ENCODE data around the gene OS9. TPM values are rescaled to one million over a fixed set of nuclear protein-coding genes. Genes with fewer than 3 reads are reported as not detected.

The OS9 gene
- total RNA-seq, 1 experiment from 2014 or later = 72.6 TPM

DNA sequence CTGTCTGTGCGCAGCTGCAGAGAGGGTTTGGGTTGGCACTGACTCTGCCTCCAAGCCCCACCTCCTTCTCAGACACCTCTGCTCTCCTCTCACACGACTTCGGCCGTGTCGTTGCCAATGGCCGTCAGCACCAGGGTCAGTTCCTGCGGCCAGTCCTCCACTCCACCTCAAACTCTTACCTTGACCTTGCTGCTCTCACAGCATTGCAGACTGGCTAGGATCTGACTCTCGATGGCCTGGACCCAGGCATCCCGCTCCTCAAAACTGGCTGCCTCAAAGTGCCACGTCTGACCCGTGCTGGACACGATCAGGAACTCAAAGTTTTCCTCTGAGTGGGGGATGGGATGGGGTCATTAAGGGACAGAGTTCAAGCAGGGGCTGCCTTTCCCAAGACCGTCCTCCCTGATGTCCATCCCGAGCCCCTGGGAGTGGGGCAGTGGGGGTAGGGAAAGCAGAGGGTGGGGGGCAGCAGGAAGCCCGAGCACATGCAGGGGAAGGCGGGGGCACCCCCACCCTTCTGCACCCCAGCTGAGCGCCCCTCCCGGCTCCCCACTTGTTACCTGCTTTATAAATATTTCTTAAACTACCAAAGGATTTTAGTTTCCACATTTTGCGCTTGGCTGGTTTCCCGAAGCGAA, 33.9 kb downstream of the OS9 start:
- H3K4me2 ChIP-seq (ENCODE audit: low read depth, low read length, poor library complexity, severe bottlenecking) = no peak overlapping the region
- no peak overlapping the region for H3K27ac ChIP-seq (ENCODE audit: low read length)
- H4K20me1 ChIP-seq (ENCODE audit: insufficient read depth, low read depth, low read length) = no peaks in the 10 kb centered on the region
- DNase-seq = no peak
- no peaks in the 10 kb centered on the region for H3K9me3 ChIP-seq (ENCODE audit: low read length)
- no peak overlapping the region for H3K4me3 ChIP-seq (ENCODE audit: low read length)
- no peak overlapping the region for H2AFZ ChIP-seq (ENCODE audit: low read length)
- H3K9ac ChIP-seq (ENCODE audit: low read length) = no peak overlapping the region
- no peaks in the 10 kb centered on the region for H3K27me3 ChIP-seq (ENCODE audit: low read length)
- H3K79me2 ChIP-seq (ENCODE audit: low read length) = no peaks in the 10 kb centered on the region
- H3K9me2 ChIP-seq (replicated peaks; ENCODE audit: insufficient read depth, low read length) = no peaks in the 10 kb centered on the region
- peaks cover 5% of the 10 kb centered on the region; the same call in 1 of the 2 replicates for H3K36me3 ChIP-seq (ENCODE audit: insufficient read depth, low read length)
- H3K4me1 ChIP-seq (ENCODE audit: low read length) = no peaks in the 10 kb centered on the region

DNA sequence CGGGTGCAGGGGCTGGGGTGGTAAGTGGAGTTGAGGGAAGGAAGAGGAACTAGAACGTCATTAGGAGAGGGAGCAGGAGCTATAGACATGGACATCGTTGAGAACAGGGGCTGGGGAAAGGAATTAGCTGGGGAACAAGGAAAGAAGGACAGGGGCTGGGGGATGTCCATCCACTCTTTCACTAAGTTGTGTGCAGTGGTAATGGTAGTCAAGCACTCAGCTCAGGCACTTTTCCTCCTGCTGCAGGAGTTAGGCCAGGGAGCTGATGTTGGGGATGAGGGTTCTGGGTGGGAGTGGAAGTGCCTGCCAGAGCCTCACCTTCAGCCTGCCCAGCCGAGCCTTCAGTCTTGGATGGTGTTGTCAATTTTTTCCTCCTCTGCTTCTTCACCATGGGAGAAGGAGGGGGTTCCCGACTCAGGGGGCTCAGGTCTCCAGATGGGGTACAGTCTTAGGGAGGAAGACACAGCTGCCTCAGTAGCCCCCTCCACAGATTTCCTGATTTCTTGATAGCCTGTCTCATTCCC, 35.5 kb downstream of the OS9 start:
- Histone ChIP-seq H3K4me1 (ENCODE audit: low read length) (no peaks in the 10 kb centered on the region), H3K4me2 (ENCODE audit: low read depth, low read length, poor library complexity, severe bottlenecking) (no peak overlapping the region), H2AFZ (ENCODE audit: low read length) (no peak overlapping the region), H3K27me3 (ENCODE audit: low read length) (no peaks in the 10 kb centered on the region), H3K9me2 (replicated peaks; ENCODE audit: insufficient read depth, low read length) (no peaks in the 10 kb centered on the region), H3K36me3 (ENCODE audit: insufficient read depth, low read length) (peaks cover 5% of the 10 kb centered on the region; the same call in 1 of the 2 replicates), H3K9ac (ENCODE audit: low read length) (no peak overlapping the region), H3K9me3 (ENCODE audit: low read length) (no peaks in the 10 kb centered on the region), H3K4me3 (ENCODE audit: low read length) (no peak overlapping the region), H3K79me2 (ENCODE audit: low read length) (no peaks in the 10 kb centered on the region), H3K27ac (ENCODE audit: low read length) (no peak overlapping the region), H4K20me1 (ENCODE audit: insufficient read depth, low read depth, low read length) (no peaks in the 10 kb centered on the region)
- no peak for DNase-seq

- no peaks in the 10 kb centered on the region for H3K4me1 ChIP-seq (ENCODE audit: low read length)
- no peaks in the 10 kb centered on the region for H3K79me2 ChIP-seq (ENCODE audit: low read length)
- H3K27me3 ChIP-seq (ENCODE audit: low read length) = no peaks in the 10 kb centered on the region
- no peaks in the 10 kb centered on the region for H3K9me3 ChIP-seq (ENCODE audit: low read length)
- H2AFZ ChIP-seq (ENCODE audit: low read length) = no peak overlapping the region
- DNase-seq = no peak
- H3K4me2 ChIP-seq (ENCODE audit: low read depth, low read length, poor library complexity, severe bottlenecking) = no peak overlapping the region
- peaks cover 5% of the 10 kb centered on the region; the same call in 1 of the 2 replicates for H3K36me3 ChIP-seq (ENCODE audit: insufficient read depth, low read length)
- no peak overlapping the region for H3K27ac ChIP-seq (ENCODE audit: low read length)
- H3K9me2 ChIP-seq (replicated peaks; ENCODE audit: insufficient read depth, low read length) = no peaks in the 10 kb centered on the region
- no peaks in the 10 kb centered on the region for H4K20me1 ChIP-seq (ENCODE audit: insufficient read depth, low read depth, low read length)
- no peak overlapping the region for H3K9ac ChIP-seq (ENCODE audit: low read length)
- no peak overlapping the region for H3K4me3 ChIP-seq (ENCODE audit: low read length)
Measured at GRCh38 chr12:57730336-57731067, 36.6 kb downstream of the OS9 start.

DNA sequence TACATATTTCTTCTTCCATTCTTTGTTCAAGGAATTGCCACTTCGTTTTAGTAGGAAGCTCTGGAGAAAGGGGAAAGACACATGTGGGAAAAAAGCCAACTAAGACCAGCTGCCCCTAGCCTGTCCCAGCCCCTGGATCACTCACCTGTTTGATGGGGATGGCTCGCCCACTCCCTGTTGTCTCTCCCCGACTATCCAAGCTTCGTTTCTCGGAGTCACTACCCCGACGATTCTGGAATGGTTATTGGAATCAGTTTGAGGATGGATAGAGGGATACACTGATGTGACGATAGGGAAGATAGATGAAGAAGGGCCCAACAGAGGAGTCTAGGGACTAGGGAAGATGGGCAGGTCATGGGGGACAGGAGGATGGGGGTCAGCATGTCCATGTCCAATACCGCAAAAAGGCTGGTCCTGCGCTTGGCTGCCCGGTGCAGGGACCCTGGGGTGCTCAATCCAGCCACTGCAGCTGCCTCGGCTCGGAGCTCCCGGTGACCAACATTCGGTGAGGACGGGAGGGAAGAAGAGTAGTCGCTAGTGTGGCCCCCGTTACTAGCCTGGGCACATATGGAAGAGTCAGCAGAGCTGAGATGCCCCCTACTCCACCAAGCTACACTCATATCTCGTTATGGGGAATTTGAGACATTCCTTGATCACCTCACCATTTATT, 37.6 kb downstream of the OS9 start:
- Histone ChIP-seq H3K27me3 (ENCODE audit: low read length) (no peaks in the 10 kb centered on the region), H3K4me1 (ENCODE audit: low read length) (no peaks in the 10 kb centered on the region), H3K9me3 (ENCODE audit: low read length) (no peaks in the 10 kb centered on the region), H3K4me2 (ENCODE audit: low read depth, low read length, poor library complexity, severe bottlenecking) (no peak overlapping the region), H3K79me2 (ENCODE audit: low read length) (no peaks in the 10 kb centered on the region), H3K4me3 (ENCODE audit: low read length) (no peak overlapping the region), H4K20me1 (ENCODE audit: insufficient read depth, low read depth, low read length) (no peaks in the 10 kb centered on the region), H2AFZ (ENCODE audit: low read length) (no peak overlapping the region), H3K36me3 (ENCODE audit: insufficient read depth, low read length) (peaks cover 5% of the 10 kb centered on the region; the same call in 1 of the 2 replicates), H3K9ac (ENCODE audit: low read length) (no peak overlapping the region), H3K9me2 (replicated peaks; ENCODE audit: insufficient read depth, low read length) (no peaks in the 10 kb centered on the region), H3K27ac (ENCODE audit: low read length) (no peak overlapping the region)
- DNase-seq = no peak

DNA sequence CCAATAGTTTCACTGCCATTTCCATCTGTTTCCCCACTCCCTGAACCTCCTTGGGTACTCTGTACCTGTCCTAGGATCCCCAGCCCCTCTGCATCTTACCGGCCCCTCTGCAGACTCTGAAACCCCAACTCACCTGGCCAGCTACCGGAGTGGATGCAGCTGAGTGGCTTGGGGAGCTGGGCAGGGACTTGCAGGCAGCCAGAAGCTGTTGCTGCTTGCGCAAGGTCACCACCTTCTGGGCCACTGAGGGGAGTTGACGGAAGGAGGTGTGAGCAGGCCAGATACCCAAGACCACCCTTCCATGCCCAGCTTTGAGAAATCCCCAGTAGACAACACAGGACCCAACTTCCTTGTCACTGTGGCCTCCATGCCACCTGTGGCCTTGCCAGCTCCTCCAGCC, 38.3 kb downstream of the OS9 start:
- Histone ChIP-seq H3K36me3 (ENCODE audit: insufficient read depth, low read length) (peaks cover 5% of the 10 kb centered on the region; the same call in 1 of the 2 replicates), H3K27me3 (ENCODE audit: low read length) (no peaks in the 10 kb centered on the region), H3K79me2 (ENCODE audit: low read length) (no peaks in the 10 kb centered on the region), H3K4me2 (ENCODE audit: low read depth, low read length, poor library complexity, severe bottlenecking) (no peak overlapping the region), H3K4me1 (ENCODE audit: low read length) (no peaks in the 10 kb centered on the region), H3K9me2 (replicated peaks; ENCODE audit: insufficient read depth, low read length) (no peaks in the 10 kb centered on the region), H3K27ac (ENCODE audit: low read length) (no peak overlapping the region), H3K9ac (ENCODE audit: low read length) (no peak overlapping the region), H4K20me1 (ENCODE audit: insufficient read depth, low read depth, low read length) (no peaks in the 10 kb centered on the region), H3K4me3 (ENCODE audit: low read length) (no peak overlapping the region), H3K9me3 (ENCODE audit: low read length) (no peaks in the 10 kb centered on the region), H2AFZ (ENCODE audit: low read length) (no peak overlapping the region)
- DNase-seq = no peak

GRCh38 chr12:57732726-57733593, 39.0 kb downstream of the OS9 start:
- Histone ChIP-seq H3K79me2 (ENCODE audit: low read length) (no peaks in the 10 kb centered on the region), H3K4me3 (ENCODE audit: low read length) (no peak overlapping the region), H4K20me1 (ENCODE audit: insufficient read depth, low read depth, low read length) (no peaks in the 10 kb centered on the region), H3K4me1 (ENCODE audit: low read length) (no peaks in the 10 kb centered on the region), H3K9me3 (ENCODE audit: low read length) (no peaks in the 10 kb centered on the region), H3K27ac (ENCODE audit: low read length) (no peak overlapping the region), H3K36me3 (ENCODE audit: insufficient read depth, low read length) (peaks cover 5% of the 10 kb centered on the region; the same call in 1 of the 2 replicates), H3K27me3 (ENCODE audit: low read length) (no peaks in the 10 kb centered on the region), H2AFZ (ENCODE audit: low read length) (no peak overlapping the region), H3K4me2 (ENCODE audit: low read depth, low read length, poor library complexity, severe bottlenecking) (no peak overlapping the region), H3K9ac (ENCODE audit: low read length) (no peak overlapping the region), H3K9me2 (replicated peaks; ENCODE audit: insufficient read depth, low read length) (no peaks in the 10 kb centered on the region)
- no peak for DNase-seq

- no peaks in the 10 kb centered on the region for H3K9me2 ChIP-seq (replicated peaks; ENCODE audit: insufficient read depth, low read length)
- H3K4me3 ChIP-seq (ENCODE audit: low read length) = no peak overlapping the region
- no peak overlapping the region for H3K27ac ChIP-seq (ENCODE audit: low read length)
- DNase-seq = no peak
- H3K9me3 ChIP-seq (ENCODE audit: low read length) = no peaks in the 10 kb centered on the region
- H3K9ac ChIP-seq (ENCODE audit: low read length) = no peak overlapping the region
- peaks cover 5% of the 10 kb centered on the region; the same call in 1 of the 2 replicates for H3K36me3 ChIP-seq (ENCODE audit: insufficient read depth, low read length)
- H3K27me3 ChIP-seq (ENCODE audit: low read length) = no peaks in the 10 kb centered on the region
- H2AFZ ChIP-seq (ENCODE audit: low read length) = no peak overlapping the region
- H4K20me1 ChIP-seq (ENCODE audit: insufficient read depth, low read depth, low read length) = no peaks in the 10 kb centered on the region
- H3K79me2 ChIP-seq (ENCODE audit: low read length) = peaks cover 1% of the 10 kb centered on the region
- no peaks in the 10 kb centered on the region for H3K4me1 ChIP-seq (ENCODE audit: low read length)
- no peak overlapping the region for H3K4me2 ChIP-seq (ENCODE audit: low read depth, low read length, poor library complexity, severe bottlenecking)
Measured at GRCh38 chr12:57733928-57734327, 40.0 kb downstream of the OS9 start.
